GM18502 (cell line): Measurements from ENCODE around the gene CCL17.
"Not testable (repeated sequence)": the region's sequence is repeated elsewhere in the genome, so short reads cannot be mapped to it uniquely, and the experiment has no call there.

Experiments used
- ATAC-seq: cut with Tn5 transposase; IDR thresholded peaks from one replicate; pipeline ENCODE4 v1.9.1; 2021; ENCODE audit warnings: mild to moderate bottlenecking; ENCODE audit not compliant: unreplicated experiment, poor library complexity

Gene CCL17

DNA sequence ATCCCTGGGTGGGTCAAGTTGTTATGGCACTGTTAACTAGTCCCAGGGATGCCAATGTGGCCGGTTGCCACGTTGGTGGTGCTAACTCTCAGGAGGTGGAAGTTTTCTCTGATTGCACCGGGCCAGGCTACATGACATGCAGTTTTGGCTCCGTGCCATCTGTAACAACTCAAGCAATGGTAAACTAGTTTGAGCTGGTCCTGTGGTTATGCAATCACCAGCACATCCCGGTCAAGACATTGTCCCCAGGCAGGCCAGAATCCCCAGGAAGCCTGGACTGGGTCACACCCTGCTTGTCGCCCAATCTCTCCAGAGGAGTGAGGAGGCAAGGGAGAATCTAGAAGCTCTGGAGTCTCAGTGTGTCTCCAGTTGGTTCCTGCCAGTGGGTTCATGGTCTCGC lies 10.1 kb upstream of the CCL17 start:
- ATAC-seq, result no peak

DNA sequence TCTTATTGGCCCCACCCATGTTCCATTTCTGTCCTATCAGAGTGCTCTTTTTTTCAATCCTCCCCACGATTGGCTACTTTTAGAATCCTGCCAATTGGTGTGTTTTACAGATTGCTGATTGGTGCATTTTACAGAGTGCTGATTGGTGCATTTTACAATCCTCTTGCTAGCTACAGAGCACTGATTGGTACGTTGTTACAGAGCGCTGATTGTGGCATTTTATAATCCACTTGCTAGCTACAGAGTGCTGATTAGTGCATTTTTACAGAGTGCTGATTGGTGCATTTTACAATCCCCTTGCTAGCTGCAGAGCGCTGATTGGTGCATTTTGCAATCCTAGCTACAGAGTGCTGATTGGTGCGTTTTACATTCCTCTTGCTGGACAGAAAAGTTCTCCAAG lies 9.5 kb upstream of the CCL17 start:
- ATAC-seq, result no peak

DNA sequence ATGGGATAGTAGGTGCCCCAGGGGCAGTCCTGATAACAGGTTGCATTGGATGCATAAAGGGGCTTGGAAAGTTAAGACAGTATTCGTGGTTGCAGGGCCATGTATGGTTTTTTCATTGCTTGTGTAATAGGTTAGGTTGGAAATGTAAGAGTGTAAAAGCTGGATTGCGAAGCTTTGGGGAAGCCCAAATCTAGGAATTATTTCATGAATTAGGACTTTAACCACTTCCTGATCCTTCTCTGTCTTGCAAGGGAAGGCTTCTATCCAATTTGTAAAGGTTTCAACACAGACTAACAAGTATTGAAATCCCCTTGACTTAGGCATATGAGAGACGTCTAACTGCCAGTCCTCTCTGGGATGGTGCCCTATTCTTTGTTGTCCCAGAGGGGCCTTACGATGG lies 7.8 kb upstream of the CCL17 start:
- no peak for ATAC-seq

DNA sequence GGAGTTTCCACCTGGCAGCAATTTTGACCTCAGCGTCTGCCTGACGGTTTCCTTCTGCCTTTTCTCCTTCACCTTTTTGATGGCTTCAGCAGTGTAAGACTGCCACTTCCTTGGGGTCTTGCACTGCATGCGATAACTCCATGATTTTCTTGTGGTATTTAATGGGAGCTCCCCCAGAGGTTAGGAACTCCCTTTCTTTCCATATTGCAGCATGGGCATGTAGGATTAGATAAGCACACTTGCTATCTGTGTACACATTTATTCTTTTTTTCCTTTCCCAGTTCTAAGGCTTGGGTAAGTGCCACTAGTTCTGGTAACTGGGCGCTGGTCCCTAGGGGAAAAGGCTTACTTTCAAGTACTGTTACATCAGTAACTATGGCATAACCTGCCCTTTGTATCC lies 7.1 kb upstream of the CCL17 start:
- ATAC-seq, result not testable (repeated sequence)

DNA sequence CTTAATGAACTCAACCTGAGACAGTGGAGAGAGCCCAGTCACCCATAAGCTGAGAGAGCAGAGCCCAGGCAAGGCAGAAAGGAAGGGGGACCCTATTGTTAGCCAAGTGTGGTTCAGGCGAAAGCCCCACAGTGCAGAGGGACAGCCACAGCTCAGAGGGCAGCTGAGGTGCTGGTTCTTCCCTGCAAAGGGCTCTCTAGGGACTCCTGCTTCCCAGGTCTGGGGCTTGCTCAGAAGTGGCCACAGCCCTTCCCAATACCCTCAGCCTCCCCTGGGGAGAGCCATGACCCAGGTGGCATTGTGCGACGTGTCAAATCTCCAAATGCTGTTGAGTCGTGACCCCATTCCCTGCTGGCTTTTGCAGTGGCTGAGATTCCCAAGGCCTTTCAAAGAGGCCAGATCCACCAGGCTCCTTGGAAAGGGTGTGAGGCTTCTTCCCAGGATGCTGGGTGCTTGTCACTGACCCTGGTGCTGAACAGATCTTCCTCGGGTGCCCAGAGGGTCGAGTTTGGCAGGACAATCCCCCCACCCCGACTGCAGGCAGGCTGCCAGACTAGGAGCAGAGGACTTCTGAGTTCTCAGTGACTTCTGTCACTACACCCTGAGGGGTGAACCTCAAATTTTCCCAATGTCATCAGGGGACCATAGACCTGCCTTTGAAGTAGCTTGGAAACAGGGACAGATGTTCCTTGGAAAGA lies 2.5 kb upstream of the CCL17 start:
- ATAC-seq, result no peak

DNA sequence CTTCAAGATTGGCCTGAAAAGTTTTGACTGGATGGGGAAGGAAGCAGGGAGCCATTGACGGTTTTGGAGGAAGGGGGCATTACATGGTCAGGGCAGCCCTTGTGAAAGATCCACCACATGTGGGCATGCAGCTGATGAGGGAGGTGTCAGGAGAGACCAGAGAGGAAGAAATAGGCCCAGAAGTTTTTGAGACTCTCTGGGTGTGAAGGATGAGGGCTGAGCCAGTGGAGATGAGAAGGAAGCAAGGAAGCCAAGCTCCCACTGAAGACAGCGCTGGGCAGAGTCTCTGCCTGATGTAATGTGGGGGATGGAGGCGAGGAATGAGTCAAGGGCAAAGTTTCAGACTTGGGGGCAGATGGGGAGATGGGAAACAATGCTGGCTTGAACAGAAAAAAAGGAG lies 530 bp downstream of the CCL17 start:
- ATAC-seq, result no peak

DNA sequence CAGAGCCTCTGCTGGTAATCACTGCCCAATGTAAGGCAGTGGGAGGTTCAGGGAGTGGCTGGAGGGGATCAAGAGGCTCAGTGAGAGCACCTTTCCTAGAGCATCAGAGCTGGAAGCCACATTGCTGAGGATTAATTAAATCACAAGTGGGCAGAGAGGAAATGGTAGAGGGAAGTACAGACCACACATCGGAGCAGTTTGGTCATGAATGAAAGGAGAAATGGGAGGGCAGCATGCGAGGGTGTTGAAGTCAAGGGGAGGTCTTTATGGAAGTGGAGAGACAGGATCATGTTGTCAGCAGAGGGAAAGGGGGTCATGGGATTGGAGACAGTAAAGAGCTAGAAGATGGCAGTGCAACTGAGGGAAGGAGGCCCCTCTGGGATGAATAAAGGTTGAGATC lies 2.3 kb downstream of the CCL17 start:
- no peak for ATAC-seq

DNA sequence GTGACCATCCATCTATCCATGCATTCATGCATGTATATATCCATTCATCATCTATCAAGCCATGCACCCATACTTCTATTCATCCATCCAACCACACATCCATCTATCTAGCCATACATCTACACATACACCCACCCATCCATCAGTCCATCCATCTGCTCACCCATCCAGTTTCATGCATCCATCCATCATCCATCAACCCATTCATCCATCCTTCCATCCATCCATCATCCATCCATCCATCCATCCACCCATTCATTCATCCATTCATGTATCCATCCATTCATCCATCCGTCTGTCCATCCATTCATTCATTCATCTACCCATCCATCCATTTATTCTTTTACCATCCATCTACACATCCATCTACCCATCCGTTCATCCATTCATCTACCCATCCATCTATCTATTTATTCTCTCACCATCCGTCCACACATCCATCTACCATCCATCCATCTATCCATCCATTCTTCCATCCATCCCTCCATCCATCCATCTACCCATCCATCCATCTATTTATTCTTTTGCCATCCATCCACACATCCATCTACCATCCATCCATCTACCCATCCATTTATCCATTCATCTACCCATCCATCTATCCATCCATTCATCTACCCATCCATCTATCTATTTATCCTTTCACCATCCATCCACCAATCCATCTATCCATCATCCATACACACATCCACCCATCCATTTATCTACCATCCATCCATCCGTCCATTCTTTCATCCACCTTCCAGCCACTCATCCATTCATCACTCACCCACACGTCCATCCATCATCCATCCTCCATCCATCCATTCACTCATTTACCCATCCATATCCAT lies 3.2 kb downstream of the CCL17 start:
- no peak for ATAC-seq

DNA sequence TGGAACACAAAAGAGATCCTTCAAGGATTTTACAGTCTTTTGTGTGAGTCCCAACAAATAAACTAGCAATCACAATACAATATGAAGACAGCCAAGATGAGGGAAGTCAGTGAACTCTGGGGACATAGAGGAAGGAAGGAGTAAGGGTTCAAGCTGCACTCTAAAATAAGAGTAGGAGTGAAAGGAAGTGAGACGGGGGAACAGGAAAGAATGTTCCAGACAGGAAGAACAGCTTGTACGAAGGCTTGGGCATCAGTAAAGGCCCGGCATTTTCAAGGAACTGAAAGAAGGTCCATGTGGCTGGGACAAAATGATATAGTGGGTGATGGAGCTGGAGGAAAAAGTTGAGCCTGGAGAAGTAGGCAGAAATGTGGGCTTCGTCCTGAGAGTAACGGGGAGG lies 4.5 kb downstream of the CCL17 start:
- ATAC-seq, result no peak

DNA sequence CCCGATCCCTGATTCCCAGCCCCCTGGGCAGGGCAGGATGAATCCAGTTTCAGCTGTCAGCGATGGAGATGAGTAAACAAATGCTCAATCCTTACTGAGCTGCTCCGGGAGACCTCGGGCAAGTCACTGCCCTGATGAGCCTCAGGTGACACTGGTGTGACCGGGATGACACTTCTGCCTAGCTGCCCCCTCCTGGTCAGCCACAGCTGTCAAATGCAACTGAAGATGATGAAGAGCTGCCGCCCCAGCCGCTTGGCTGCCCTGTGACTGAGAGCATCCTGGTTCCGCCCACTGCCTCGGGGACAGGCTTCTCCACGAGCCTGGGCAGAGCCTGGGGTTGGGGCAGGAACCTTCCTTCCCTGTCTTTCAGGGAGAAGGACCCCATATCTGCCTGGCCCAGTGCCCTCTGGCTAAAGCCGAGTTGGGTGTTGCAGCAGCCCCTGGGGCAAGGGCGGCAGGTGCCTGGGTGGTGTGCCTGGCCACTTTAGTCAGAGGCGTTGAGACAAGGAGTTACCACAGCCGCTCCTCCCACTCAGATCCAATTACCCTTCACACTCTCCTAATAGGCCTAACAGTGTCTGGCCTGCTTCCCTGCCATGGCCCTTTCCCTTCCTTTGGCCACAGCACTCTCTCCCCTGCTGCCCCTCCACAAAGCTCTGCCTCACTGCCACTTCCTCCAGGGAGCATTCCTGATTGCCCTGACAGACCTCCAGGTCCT lies 5.5 kb downstream of the CCL17 start:
- ATAC-seq, result no peak

DNA sequence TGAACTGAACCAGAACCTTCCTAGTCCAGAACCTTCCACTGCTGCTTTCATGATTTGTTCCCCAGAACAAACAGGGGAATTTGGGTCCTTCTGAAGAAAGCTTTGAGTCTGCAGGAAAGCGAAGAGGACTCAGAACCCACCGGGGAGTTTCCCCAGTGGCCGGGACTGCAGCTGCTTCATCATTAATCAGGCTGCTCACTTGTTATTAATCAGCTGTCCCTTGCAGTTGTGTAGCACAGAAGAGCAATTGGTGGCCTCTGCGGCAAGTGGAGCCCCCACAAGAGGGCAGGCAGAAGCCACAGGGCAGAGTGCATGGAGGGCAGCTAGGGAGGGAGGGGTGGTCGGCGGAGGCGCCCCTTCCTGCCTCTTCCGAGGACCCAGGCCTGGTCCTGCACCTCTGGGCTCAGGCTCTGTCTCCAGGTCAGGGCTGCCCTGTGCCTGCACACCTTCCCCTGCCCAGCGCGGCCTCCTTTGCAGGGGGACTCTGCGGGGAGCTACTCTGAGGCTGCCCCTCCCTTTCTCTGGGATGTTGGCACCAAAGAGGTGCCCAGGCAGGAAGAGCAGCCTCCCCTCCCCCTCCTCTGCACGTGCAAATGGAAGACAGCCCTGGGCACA lies 6.9 kb downstream of the CCL17 start:
- no peak for ATAC-seq

DNA sequence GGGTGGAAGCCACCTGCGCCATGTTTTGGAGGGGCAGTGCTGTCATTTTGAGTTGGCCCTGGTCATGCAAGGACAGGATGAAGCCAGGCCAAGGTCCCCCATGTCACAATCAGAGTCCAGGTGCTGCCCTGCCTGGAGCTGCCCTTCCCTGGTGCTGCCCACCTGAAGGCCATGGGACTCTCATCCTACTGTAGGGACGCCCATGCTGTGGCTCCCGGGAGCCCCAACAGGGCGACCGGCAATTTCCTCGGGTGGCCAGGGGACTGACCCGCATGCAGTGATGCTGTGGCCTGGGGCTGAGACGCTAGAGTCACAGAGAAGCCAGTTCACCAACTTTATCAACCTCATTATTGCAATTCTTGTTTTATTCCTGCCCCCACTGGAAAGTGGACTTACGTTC lies 8.0 kb downstream of the CCL17 start:
- no peak for ATAC-seq

DNA sequence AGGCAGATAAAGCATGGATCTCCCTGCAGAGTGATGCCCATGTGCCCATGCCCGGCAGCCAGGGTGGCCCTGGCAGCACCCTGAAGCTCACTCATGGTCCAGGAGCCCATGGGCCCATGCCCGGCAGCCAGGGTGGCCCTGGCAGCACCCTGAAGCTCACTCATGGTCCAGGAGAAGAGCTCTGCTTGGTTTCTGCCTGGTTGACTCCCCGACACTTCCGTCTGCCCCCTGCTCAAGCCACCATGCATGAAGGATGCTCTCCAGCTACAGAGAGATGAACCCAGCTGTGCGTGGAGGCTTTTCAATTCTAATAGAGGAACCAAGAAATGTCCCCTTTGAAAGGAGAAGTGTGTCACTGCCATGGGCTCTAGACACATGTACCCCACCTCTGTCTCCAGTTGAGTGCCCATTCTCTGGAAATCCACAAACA lies 8.7 kb downstream of the CCL17 start:
- ATAC-seq, result peak; percentile 69

DNA sequence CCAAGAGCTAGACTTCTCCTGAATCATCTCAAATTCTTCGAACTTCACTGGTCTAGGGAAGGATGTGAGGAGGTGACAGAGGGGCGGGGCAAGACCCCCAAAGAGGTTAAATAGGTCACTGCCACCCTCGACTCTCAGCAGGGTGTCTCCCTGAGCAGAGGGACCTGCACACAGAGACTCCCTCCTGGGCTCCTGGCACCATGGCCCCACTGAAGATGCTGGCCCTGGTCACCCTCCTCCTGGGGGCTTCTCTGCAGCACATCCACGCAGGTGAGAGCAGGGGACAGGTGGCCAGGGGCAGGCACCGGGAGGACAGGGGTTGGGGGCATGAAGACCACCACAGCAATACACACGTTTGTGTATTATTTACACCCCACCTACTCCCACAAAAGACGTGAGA lies 9.2 kb downstream of the CCL17 start:
- no peak for ATAC-seq

DNA sequence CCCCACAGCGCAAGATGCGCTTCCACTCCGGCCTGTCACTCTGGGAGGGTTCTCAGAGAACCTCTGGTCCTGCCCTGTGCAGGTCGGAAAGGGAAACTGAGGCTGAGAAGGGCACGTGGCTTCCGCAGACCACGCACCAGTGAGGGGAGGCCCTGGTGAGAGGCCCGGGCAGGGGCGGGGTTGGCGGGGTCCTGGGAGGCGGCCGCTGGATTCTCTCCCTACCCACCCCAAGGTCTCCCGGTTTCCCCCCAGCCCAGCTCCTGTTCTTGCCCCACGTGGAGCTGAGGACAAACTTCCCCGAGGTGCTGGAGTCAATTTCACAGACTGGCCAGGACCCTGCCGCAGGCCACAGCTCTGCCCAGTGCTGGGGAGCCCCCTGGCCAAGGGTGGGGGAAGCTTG lies 11.5 kb downstream of the CCL17 start:
- ATAC-seq, result no peak

DNA sequence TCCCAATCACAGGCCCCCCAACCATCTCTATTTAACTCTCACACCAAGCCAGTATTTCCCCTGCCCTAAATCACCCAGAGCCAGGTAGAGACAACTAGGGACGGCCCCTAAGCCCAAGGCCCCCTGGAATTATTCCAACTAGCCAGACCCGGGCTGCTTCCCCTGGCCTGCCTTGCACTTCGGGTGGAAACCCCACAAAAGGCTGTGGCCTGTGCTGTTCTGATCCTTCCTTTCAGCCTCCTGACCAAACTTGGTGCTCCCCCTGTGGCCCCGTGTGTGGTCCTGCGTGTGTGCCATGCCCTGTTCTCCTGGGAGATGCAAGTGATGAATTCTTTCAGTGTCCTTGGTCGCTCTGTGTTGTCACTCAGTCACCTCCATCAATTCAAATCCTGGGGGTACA lies 14.9 kb downstream of the CCL17 start:
- no peak for ATAC-seq

DNA sequence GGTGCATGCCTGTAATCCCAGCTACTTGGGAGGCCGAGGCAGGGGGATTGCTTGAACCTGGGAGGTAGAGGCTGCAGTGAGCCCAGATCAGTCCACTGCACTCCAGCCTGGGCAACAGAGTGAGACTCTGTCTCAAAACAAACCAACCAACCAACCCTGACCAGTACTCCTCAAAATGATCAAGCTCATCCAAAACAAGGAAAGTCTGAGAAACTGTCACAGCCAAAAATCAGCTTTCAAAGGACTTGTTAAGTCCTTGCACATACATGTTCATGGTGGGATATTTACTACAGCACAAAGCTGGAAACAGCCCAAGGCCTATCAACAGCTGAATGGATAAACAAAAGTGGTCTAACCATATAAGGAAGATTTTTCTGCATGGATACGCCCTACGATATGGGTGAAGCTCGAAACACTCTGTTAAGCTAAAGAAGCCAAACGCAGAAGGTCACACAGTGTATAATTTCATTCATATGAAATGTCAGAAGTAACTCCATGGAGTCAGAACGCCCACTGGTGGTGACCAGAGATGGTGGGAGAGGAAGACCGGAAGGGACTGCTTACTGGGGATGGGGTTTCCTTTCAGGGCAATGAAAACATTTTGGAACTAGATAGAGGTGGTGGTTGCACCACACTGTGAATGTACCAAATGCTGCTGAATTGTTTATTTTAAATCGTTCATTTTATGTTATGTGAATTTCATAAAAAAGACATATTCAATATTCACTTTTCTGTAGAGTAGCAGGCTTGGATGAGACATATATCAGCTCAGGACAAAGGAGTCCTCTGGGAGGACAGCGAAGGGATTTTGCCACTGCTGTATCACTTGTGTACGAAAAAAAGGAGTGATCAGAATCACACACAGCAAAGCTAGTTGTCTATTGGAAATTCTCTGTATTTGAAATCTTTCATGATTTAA lies 17.7 kb downstream of the CCL17 start:
- ATAC-seq, result no peak

DNA sequence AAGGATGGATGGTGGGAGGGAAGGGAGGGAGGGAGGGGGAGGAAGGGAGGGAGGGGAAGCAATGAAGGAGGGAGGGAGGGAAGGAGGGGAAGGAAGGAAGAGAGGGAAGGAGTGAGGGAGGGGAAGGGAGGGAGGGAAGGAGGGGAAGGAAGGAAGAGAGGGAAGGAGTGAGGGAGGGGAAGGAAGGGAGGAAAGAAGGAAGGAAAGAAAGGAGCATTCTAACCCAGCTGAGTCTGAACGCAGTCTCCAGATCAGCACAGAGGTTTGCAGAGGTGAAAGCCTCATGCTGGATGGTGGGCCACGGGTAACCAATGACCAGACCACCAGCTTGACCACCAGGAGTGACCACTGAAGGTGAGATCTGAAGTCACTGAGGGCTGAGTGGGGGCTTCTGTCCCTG lies 18.6 kb downstream of the CCL17 start:
- no peak for ATAC-seq

DNA sequence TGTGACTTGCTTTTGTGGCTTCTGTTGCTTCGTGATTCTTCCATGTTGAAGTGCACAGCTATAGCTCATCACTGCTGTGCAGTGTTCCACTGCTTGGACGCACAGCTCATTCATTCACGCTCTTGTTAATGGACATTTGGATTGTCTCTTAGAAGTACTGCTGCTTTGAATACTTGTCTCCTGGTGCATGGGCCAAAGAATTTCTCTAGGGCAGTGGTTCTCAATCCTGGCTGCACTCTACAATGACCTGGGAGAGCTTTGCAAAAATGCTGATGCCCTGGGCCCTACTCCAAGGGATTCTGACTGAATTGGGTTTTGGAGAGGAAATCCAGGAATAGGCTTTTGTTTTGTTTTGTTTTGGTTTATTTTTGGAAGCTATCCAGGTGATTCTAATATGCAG lies 20.0 kb downstream of the CCL17 start:
- ATAC-seq, result no peak

DNA sequence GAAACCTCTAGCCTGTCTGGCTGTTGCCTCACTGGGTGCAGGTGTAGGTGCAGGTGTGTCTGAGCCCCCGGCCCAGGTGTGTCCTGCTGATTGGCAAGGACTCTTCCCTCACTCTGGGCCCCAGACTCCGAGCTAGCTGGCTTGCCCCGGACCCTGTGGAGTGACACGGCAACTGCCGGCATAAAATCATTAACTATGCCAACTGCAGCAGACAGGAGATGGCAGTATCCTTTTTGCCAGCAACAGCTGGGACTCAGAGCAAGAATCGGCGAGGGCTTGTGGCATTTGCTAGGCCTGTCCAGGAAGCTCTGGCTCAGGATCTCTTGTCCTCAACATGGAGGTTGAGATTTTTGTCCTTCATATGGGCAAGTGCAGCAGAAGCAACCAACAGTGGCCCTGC lies 21.8 kb downstream of the CCL17 start:
- no peak for ATAC-seq
